H9 (cell line): ENCODE results near the gene FOXD2. TPM values are rescaled to one million over a fixed set of nuclear protein-coding genes. Genes with fewer than 3 reads are reported as not detected.

Source experiments
- DNase-seq: peaks from one replicate; pipeline ENCODE4 v3.0.0-alpha.2; 2017
- H2AFZ ChIP-seq: one replicate; pipeline ENCODE4 v1.6.1; 2013; ENCODE audit warnings: mild to moderate bottlenecking, low read length, control low read depth, moderate library complexity
- H2AK5ac ChIP-seq: 2 replicates; pipeline ENCODE4 v1.6.1; 2013; ENCODE audit warnings: low read length, control low read depth, mixed read lengths; ENCODE audit not compliant: insufficient read length
- H2BK120ac ChIP-seq: one replicate; pipeline ENCODE4 v1.6.1; 2013; ENCODE audit warnings: low read depth, mild to moderate bottlenecking, low read length, control low read depth, inconsistent platforms; ENCODE audit not compliant: poor library complexity, severe bottlenecking
- H2BK12ac ChIP-seq: 2 replicates; pipeline ENCODE4 v1.6.1; 2013; ENCODE audit warnings: low read length, control low read depth, mixed read lengths, low read depth; ENCODE audit not compliant: insufficient read length
- H2BK15ac ChIP-seq: 2 replicates; pipeline ENCODE4 v1.6.1; 2013; ENCODE audit warnings: low read depth, low read length, control low read depth
- H2BK20ac ChIP-seq: one replicate; pipeline ENCODE4 v1.6.1; 2013; ENCODE audit warnings: low read depth, mild to moderate bottlenecking, low read length, control low read depth, inconsistent platforms; ENCODE audit not compliant: poor library complexity, severe bottlenecking
- H2BK5ac ChIP-seq: 2 replicates; pipeline ENCODE4 v1.6.1; 2013; ENCODE audit warnings: low read length, control low read depth, mixed read lengths; ENCODE audit not compliant: insufficient read length
- H3K14ac ChIP-seq: 2 replicates; pipeline ENCODE4 v1.6.1; 2013; ENCODE audit warnings: low read length, control low read depth; ENCODE audit not compliant: insufficient read depth
- H3K18ac ChIP-seq: 2 replicates; pipeline ENCODE4 v1.6.1; 2013; ENCODE audit warnings: low read depth, mild to moderate bottlenecking, mixed read lengths, low read length, control low read depth; ENCODE audit not compliant: insufficient read length
- H3K23ac ChIP-seq: 2 replicates; pipeline ENCODE4 v1.6.1; 2013; ENCODE audit warnings: low read length, control low read depth, mixed read lengths, low read depth; ENCODE audit not compliant: insufficient read length
- H3K23me2 ChIP-seq: 2 replicates; pipeline ENCODE4 v1.6.1; 2013; ENCODE audit warnings: low read depth, mild to moderate bottlenecking, mixed read lengths, low read length, control low read depth; ENCODE audit not compliant: insufficient read length, poor library complexity, severe bottlenecking
- H3K27ac ChIP-seq: 2 replicates; pipeline ENCODE4 v1.5.1; 2013; ENCODE audit warnings: low read length, control low read depth, mixed read lengths, low read depth; ENCODE audit not compliant: insufficient read length
- H3K27me3 ChIP-seq: 2 replicates; pipeline ENCODE4 v1.6.1; 2013; ENCODE audit warnings: low read length, control low read depth, inconsistent platforms; ENCODE audit not compliant: insufficient read depth
- H3K4ac ChIP-seq: 2 replicates; pipeline ENCODE4 v1.6.1; 2013; ENCODE audit warnings: low read depth, mild to moderate bottlenecking, control low read depth, inconsistent platforms, low read length, moderate library complexity
- H3K4me1 ChIP-seq: 2 replicates; pipeline ENCODE4 v1.6.1; 2013; ENCODE audit warnings: low read length, control low read depth, inconsistent platforms; ENCODE audit not compliant: insufficient read depth
- H3K4me2 ChIP-seq: 2 replicates; pipeline ENCODE4 v1.6.1; 2013; ENCODE audit warnings: low read length, control low read depth, mixed read lengths; ENCODE audit not compliant: insufficient read length, insufficient read depth
- H3K56ac ChIP-seq: 2 replicates; pipeline ENCODE4 v1.6.1; 2013; ENCODE audit warnings: low read depth, mild to moderate bottlenecking, mixed read lengths, low read length, control low read depth; ENCODE audit not compliant: insufficient read length
- H3K79me1 ChIP-seq: 2 replicates; pipeline ENCODE4 v1.6.1; 2013; ENCODE audit warnings: low read depth, mild to moderate bottlenecking, moderate library complexity, low read length, control low read depth, inconsistent platforms; ENCODE audit not compliant: insufficient read depth, poor library complexity, severe bottlenecking
- H3K79me2 ChIP-seq: 2 replicates; pipeline ENCODE4 v1.6.1; 2013; ENCODE audit warnings: low read length, control low read depth, inconsistent platforms; ENCODE audit not compliant: insufficient read depth
- H3K9ac ChIP-seq: 2 replicates; pipeline ENCODE4 v1.6.1; 2013; ENCODE audit warnings: low read length, control low read depth, mixed read lengths; ENCODE audit not compliant: insufficient read length; ENCODE audit errors: extremely low read depth
- H3K9me3 ChIP-seq: one replicate; pipeline ENCODE4 v1.6.1; 2013; ENCODE audit warnings: low read depth, low read length, inconsistent platforms; ENCODE audit not compliant: control insufficient read depth
- H3T11ph ChIP-seq: one replicate; pipeline ENCODE4 v1.6.1; 2013; ENCODE audit warnings: mild to moderate bottlenecking, low read length, control low read depth, inconsistent platforms
- H4K20me1 ChIP-seq: one replicate; pipeline ENCODE4 v1.6.1; 2013; ENCODE audit not compliant: control insufficient read depth, insufficient read length, insufficient read depth
- H4K5ac ChIP-seq: 2 replicates; pipeline ENCODE4 v1.6.1; 2013; ENCODE audit warnings: low read depth, mild to moderate bottlenecking, mixed read lengths, low read length, control low read depth; ENCODE audit not compliant: insufficient read length
- H4K8ac ChIP-seq: replicated peaks from 2 replicates; pipeline ENCODE4 v1.6.1; 2013; ENCODE audit warnings: low read length, control low read depth, mixed read lengths, low read depth; ENCODE audit not compliant: insufficient read length
- H4K91ac ChIP-seq: 2 replicates; pipeline ENCODE4 v1.6.1; 2013; ENCODE audit warnings: low read depth, mild to moderate bottlenecking, moderate library complexity, mixed read lengths, low read length, control low read depth; ENCODE audit not compliant: insufficient read length
- H3K27ac Mint-ChIP-seq, 3 experiments: 2 replicates in 2 of 3; 3 replicates in 1 of 3; pipeline ENCODE4 v1.8.0; 2020 to 2021; ENCODE audit warnings: mixed read lengths in 3 of 3, mild to moderate bottlenecking in 1 of 3, moderate library complexity in 1 of 3
- H3K27me3 Mint-ChIP-seq: 2 replicates; pipeline ENCODE4 v1.8.0; 2021; ENCODE audit warnings: low read depth, mild to moderate bottlenecking, moderate library complexity, mixed read lengths
- H3K36me3 Mint-ChIP-seq, 3 experiments: 2 replicates in 2 of 3; 3 replicates in 1 of 3; pipeline ENCODE4 v1.8.0; 2020 to 2021; ENCODE audit warnings: low read depth in 3 of 3, mixed read lengths in 3 of 3; ENCODE audit not compliant: insufficient read depth in 1 of 3
- H3K4me1 Mint-ChIP-seq, 2 experiments: 2 replicates each; pipeline ENCODE4 v1.8.0; 2020; ENCODE audit warnings: mixed read lengths in 2 of 2
- H3K4me3 Mint-ChIP-seq, 2 experiments: 2 replicates in 1 of 2; 3 replicates in 1 of 2; pipeline ENCODE4 v1.8.0; 2020 to 2021; ENCODE audit warnings: mild to moderate bottlenecking in 2 of 2, mixed read lengths in 2 of 2, moderate library complexity in 1 of 2
- H3K9me3 Mint-ChIP-seq, 2 experiments: 2 replicates in 1 of 2; 3 replicates in 1 of 2; pipeline ENCODE4 v1.8.0; 2020; ENCODE audit warnings: mild to moderate bottlenecking in 2 of 2, mixed read lengths in 2 of 2, moderate library complexity in 1 of 2
- WGBS: extraction: QIAGEN DNeasy Blood & Tissue Kit; methylation state at CpG from one replicate; pipeline ENCODE4 v1.1.7; 2013; ENCODE audit warnings: missing lambda C conversion rate, low lambda C conversion rate, mixed read lengths; ENCODE audit not compliant: insufficient read length; ENCODE audit errors: extremely low coverage; 5-methylcytosine and 5-hydroxymethylcytosine counted together
- total RNA-seq: library from RNA; stranded (reverse); gene quantifications from 2 replicates; pipeline ENCODE4 v1.2.1, GENCODE V29; 2021
- TF ChIP-seq, protein P1 (sequence below): fragments of 200-600 bp; sonication (generic); conservative IDR thresholded peaks from 3 replicates; pipeline ENCODE4 v1.8.0; 2021; ENCODE audit warnings: antibody characterized with exemption, mild to moderate bottlenecking

Gene FOXD2
- total RNA-seq, 1 experiment from 2014 or later: not detected

DNA sequence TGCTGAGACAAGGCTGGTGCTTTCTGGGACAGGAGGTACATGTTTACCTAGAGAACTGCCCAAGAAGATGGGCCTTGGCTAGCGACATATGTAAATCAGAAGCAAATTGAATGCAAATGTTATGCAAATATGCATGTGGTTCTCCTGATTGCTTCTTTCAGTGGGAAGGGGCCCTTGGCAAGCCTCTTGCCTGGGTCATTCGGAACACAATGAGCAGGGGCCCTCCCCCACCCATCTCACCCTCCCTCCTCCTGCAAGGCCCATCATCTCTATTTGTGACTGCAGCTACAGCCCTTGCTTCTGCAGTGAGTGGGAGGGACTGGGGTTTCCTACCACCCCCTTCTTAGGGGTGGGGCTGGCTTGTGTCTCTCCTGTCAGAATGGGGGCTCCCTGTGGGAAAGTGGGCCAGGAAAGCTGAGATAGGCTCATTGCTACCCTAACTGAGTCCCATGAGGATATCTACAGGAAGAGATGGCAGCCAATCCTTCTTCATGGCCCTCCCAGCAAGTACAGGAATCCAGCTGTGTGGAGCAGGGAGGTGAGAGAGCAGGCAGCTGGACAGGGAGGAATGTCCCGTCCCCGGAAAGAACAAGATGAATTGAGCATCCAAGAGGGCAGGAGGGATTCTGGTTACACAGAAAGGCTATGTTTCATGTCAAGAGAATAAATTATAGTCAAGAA lies 31.0 kb downstream of the FOXD2 start:
- no peaks in the 10 kb centered on the region for H3K36me3 Mint-ChIP-seq
- H3K9me3 ChIP-seq: no peaks in the 10 kb centered on the region
- WGBS: no CpG with 5 or more reads among the region's 4 CpGs
- H3K18ac ChIP-seq: no peak overlapping the region
- H3K4ac ChIP-seq: no peak overlapping the region
- 0 out of 2 replicates have a peak, but pooled peaks cover 2% of the 10 kb centered on the region for H3K4me1 ChIP-seq
- no peak overlapping the region for H3K4me2 ChIP-seq
- no peak overlapping the region for H3K9ac ChIP-seq
- peak overlapping the region in 2 of 3 experiments; percentile 33 to 69; a peak in 2 of 7 replicates for H3K27ac Mint-ChIP-seq
- no peak for DNase-seq
- H3K23ac ChIP-seq: no peak overlapping the region
- no peak overlapping the region for H2BK15ac ChIP-seq
- no peaks in the 10 kb centered on the region for H3K79me2 ChIP-seq
- H3K14ac ChIP-seq: no peak overlapping the region
- H3K79me1 ChIP-seq: no peaks in the 10 kb centered on the region
- H3K4me3 Mint-ChIP-seq: no peak overlapping the region
- TF ChIP-seq, protein P1, sequence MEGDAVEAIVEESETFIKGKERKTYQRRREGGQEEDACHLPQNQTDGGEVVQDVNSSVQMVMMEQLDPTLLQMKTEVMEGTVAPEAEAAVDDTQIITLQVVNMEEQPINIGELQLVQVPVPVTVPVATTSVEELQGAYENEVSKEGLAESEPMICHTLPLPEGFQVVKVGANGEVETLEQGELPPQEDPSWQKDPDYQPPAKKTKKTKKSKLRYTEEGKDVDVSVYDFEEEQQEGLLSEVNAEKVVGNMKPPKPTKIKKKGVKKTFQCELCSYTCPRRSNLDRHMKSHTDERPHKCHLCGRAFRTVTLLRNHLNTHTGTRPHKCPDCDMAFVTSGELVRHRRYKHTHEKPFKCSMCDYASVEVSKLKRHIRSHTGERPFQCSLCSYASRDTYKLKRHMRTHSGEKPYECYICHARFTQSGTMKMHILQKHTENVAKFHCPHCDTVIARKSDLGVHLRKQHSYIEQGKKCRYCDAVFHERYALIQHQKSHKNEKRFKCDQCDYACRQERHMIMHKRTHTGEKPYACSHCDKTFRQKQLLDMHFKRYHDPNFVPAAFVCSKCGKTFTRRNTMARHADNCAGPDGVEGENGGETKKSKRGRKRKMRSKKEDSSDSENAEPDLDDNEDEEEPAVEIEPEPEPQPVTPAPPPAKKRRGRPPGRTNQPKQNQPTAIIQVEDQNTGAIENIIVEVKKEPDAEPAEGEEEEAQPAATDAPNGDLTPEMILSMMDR: no peak
- no peak overlapping the region for H2BK20ac ChIP-seq
- H2BK12ac ChIP-seq: no peak overlapping the region
- H4K20me1 ChIP-seq: no peaks in the 10 kb centered on the region
- H3K4me1 Mint-ChIP-seq: peaks cover 0 to 4% of the 10 kb centered on the region in 2 experiments; a peak in 2 of 4 replicates
- no peak overlapping the region for H4K91ac ChIP-seq
- no peak overlapping the region for H4K5ac ChIP-seq
- peaks cover 40% of the 10 kb centered on the region for H3K27me3 Mint-ChIP-seq
- H2BK5ac ChIP-seq: no peak overlapping the region
- H3K27me3 ChIP-seq: peaks cover 3% of the 10 kb centered on the region; the same call in 1 of the 2 replicates
- no peak overlapping the region for H3T11ph ChIP-seq
- no peak overlapping the region for H2AK5ac ChIP-seq
- no peak overlapping the region for H2AFZ ChIP-seq
- no peak overlapping the region for H3K56ac ChIP-seq
- H3K27ac ChIP-seq: no peak overlapping the region
- no peaks in the 10 kb centered on the region for H3K23me2 ChIP-seq
- no peak overlapping the region for H2BK120ac ChIP-seq
- no peaks in the 10 kb centered on the region; a peak in 2 of 5 replicates for H3K9me3 Mint-ChIP-seq
- no peak overlapping the region for H4K8ac ChIP-seq
